CD1c-positive myeloid dendritic cell (primary cell): ENCODE measurements around the gene PPFIA1.

ENCODE experiments used
- DNase-seq: peaks from one replicate; pipeline ENCODE4 v3.0.0-alpha.2; 2016; ENCODE audit errors: extremely low spot score

The PPFIA1 gene

DNA sequence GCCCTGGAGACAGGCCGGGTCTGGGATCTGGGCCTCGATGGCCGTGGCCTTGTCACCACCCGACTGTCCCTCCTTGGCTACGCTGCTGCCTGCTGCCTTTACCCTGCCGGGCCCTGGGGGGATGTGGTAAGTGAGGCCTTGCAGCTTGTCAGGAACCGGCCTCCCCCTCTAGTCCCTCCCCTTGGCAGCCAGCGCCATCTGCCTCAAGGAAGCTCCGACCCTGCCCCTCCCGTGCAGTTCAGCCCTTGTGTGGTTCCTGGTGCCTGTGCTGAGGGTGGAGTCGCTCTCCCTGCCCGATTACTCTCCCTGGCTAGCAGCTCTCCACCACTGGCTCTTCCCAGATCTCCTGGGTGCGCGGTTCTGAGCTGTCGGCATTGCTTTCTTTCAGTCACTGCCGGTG lies 161.6 kb downstream of the PPFIA1 start:
- DNase-seq, result no peak

DNA sequence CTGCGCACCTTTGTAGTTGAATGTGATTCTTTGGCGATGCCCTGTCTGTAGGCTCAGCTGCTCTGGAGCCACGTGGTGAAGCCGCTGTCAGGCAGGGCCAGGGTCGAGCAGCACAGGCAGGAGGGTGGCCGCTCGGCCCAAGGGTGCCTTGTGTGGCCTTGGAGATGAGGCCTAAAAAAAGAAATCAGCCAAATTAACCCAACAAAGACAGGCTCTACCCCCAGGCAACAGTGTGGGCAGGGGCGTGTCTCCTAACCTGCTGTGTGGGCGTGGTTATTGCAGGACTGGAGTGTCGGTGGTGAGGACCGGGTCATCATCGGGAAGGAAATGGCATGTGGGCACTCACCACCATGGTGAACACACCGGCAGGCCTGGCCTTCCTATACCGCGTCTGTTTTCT lies 162.1 kb downstream of the PPFIA1 start:
- no peak for DNase-seq

DNA sequence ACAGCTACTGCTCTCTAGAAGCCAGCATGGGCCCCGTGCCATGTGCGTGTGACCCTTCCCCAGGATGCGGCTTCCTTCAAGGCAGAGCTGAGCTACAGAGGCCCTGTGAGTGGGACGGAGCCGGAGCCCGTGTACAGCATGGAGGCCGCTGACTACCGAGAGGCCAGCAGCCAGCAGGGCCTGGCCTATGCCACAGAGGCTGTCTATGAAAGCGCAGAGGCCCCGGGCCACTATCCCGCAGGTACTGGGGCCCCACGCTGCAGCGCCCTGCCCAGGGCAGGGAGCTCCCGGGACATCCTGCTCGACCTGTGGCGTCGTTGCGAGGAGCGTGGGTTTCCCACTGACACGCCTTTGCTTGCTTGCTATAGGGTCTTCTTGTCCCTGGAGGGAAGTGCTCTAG lies 162.5 kb downstream of the PPFIA1 start:
- no peak for DNase-seq

DNA sequence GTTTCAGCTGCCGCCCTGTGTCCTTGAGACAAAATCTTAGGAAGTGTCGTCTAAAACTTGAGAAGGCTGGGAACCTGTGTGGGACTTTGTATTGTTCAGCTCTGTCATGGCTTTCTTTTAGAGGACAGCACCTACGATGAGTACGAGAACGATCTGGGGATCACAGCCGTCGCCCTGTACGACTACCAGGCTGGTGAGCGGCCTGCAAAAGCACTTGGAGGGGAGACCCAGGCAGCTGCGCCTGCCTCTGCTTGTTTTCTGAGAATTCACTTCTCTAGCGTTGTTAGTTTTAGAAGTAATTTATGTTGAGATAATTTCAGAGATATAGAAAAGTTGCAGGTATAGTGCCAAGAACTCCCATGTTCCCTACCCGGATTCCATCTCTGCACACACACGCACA lies 163.0 kb downstream of the PPFIA1 start:
- DNase-seq, result no peak
